BJ (cell line): ENCODE measurements around the gene FRAS1. TPM values are rescaled to one million over a fixed set of nuclear protein-coding genes. Genes with fewer than 3 reads are reported as not detected.

ENCODE experiments used
- CTCF ChIA-PET: fragments of 350-600 bp; formaldehyde crosslinking; extraction: SDS; loops from one replicate; lab custom pipeline; 2021; ENCODE audit warnings: antibody characterized with exemption, inconsistent platforms; lab: Yijun Ruan, JAX
- POLR2A ChIA-PET: fragments of 300-600 bp; sonication (Branson Sonifier 250); formaldehyde crosslinking; extraction: SDS; loops from one replicate; lab custom pipeline; 2021; ENCODE audit warnings: antibody characterized with exemption; lab: Charles Lee
- DNase-seq: peaks from one replicate; pipeline ENCODE4 v3.0.0-alpha.2; 2011; ENCODE audit warnings: low read depth
- H3K27me3 ChIP-seq: 2 replicates; pipeline ENCODE4 v1.6.0; 2011; ENCODE audit warnings: low read length; ENCODE audit not compliant: control insufficient read depth, insufficient read depth
- H3K36me3 ChIP-seq: 2 replicates; pipeline ENCODE4 v1.5.1; 2011; ENCODE audit warnings: low read length; ENCODE audit not compliant: control insufficient read depth, insufficient read depth
- H3K4me3 ChIP-seq: 2 replicates; pipeline ENCODE4 v1.5.1; 2011; ENCODE audit warnings: low read depth, mild to moderate bottlenecking, control low read depth, low read length
- CTCF ChIP-seq: IDR thresholded peaks from 2 replicates; pipeline ENCODE4 v1.5.1; 2011; ENCODE audit warnings: low read depth, mild to moderate bottlenecking, control low read depth, inconsistent platforms, low read length, moderate library complexity; ENCODE audit not compliant: insufficient read depth
- polyA plus RNA-seq: library from polyadenylated mRNA; depleted of rRNA; stranded (reverse); fragments of >200 nt; gene quantifications from 2 replicates; pipeline ENCODE4 v1.2.3, GENCODE V29; 2011

Gene FRAS1
- polyA plus RNA-seq, 1 experiment, result 4.4 TPM

- ChIA-PET POLR2A (no interaction called here), CTCF (interaction anchor here (0.9 kb wide), 2 partner anchors 13 to 19 kb away, joined by 3 read pairs; no protein-coding TSS in a partner anchor)
- no peaks in the 10 kb centered on the region for H3K36me3 ChIP-seq
- no peak overlapping the region for H3K4me3 ChIP-seq
- H3K27me3 ChIP-seq, result no peaks in the 10 kb centered on the region
- DNase-seq, result no peak
- TF ChIP-seq CTCF, result no peak
Observed at GRCh38 chr4:78343682-78344081, 286.6 kb downstream of the FRAS1 start.

GRCh38 chr4:78345237-78345636 lies 288.1 kb downstream of the FRAS1 start:
- Histone ChIP-seq H3K36me3 (no peaks in the 10 kb centered on the region), H3K4me3 (no peak overlapping the region), H3K27me3 (no peaks in the 10 kb centered on the region)
- POLR2A ChIA-PET, result no interaction called here
- DNase-seq, result no peak
- TF ChIP-seq CTCF, result no peak
- CTCF ChIA-PET, result interaction anchor here (1.6 kb wide), 1 partner anchor 9 kb away, joined by 8 read pairs; no protein-coding TSS in a partner anchor

- H3K27me3 ChIP-seq, result no peaks in the 10 kb centered on the region
- H3K4me3 ChIP-seq, result no peak overlapping the region
- H3K36me3 ChIP-seq, result no peaks in the 10 kb centered on the region
- no peak for TF ChIP-seq CTCF
- CTCF ChIA-PET, result interaction anchor here (1.6 kb wide), 1 partner anchor 8 kb away, joined by 8 read pairs; no protein-coding TSS in a partner anchor
- POLR2A ChIA-PET, result no interaction called here
- DNase-seq, result no peak
Observed at GRCh38 chr4:78346222-78346621, 289.1 kb downstream of the FRAS1 start.

- H3K36me3 ChIP-seq, result no peaks in the 10 kb centered on the region
- ChIA-PET CTCF (no interaction called here), POLR2A (no interaction called here)
- DNase-seq, result no peak
- no peaks in the 10 kb centered on the region for H3K27me3 ChIP-seq
- no peak for TF ChIP-seq CTCF
- no peak overlapping the region for H3K4me3 ChIP-seq
Observed at GRCh38 chr4:78347527-78347926, 290.4 kb downstream of the FRAS1 start.

- Histone ChIP-seq H3K27me3 (no peaks in the 10 kb centered on the region), H3K4me3 (no peak overlapping the region), H3K36me3 (no peaks in the 10 kb centered on the region)
- no peak for TF ChIP-seq CTCF
- ChIA-PET CTCF (interaction anchor here (0.7 to 1.9 kb wide), 3 partner anchors 8 to 392 kb away, joined by 4 to 10 read pairs (median 8); no protein-coding TSS in a partner anchor), POLR2A (no interaction called here)
- no peak for DNase-seq
Observed at GRCh38 chr4:78353921-78354320, 296.8 kb downstream of the FRAS1 start.
